Left cardiac atrium (tissue), 4 donors: Measurements from ENCODE around the gene LRBA. TPM values are rescaled to one million over a fixed set of nuclear protein-coding genes. Genes with fewer than 3 reads are reported as not detected.
"Not testable (repeated sequence)": the region's sequence is repeated elsewhere in the genome, so short reads cannot be mapped to it uniquely, and the experiment has no call there.

Experiments used
- ATAC-seq, 2 donors: fragments of 200-7000 bp; cut with Tn5 transposase; one replicate each; pipeline ENCODE4 v1.9.1; 2020; ENCODE audit warnings: mild to moderate bottlenecking in 2 of 2, moderate library complexity in 2 of 2
- DNase-seq: peaks from one replicate; pipeline ENCODE4 v3.0.0-alpha.2; 2020
- intact Hi-C, 2 donors: fragments of 100-400 bp; cut with DNase I; formaldehyde crosslinking; loops; one replicate each; pipeline versions ENCODE4 v1.14.1 to v1.15.1; 2022 to 2023
- total RNA-seq, 2 donors: library from RNA; stranded (reverse); fragmentation: NEBNext Ultra II Directional; extraction: Animal tissue kit (Norgen Biotek cat#: 25700); gene quantifications; one replicate each; pipeline ENCODE4 v1.2.1, GENCODE V29; 2021
- donor health status: DM: no; HTN: yes; CAD: no.
- donor health status: DM: no; HTN: yes; CAD: no; lungs with severe emphysema.
- donor health status: DM: yes; HTN: yes; CAD: no.
- donor health status: Dilated cardiomyopathy.

Gene LRBA
- total RNA-seq, 2 donors from 2014 or later = 20.0 to 25.7 TPM

DNA sequence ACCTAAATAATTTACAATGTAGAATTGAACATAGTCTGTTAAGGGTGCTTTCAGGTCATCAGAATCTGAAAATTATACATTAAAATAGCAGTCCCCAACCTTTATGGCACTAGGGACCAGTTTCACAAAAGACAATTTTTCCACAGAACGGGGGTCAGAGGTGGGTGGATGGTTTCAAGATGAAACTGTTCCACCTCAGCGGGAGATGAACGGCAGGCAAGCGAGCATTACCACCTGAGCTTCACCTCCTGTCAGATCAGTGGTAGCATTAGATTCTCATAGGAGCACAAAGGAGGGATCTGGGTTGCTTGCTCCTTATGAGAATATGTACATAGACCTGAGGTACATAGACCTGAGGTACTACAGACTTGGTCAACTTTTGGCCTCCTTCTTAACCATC lies 29.0 kb downstream of the LRBA start:
- intact Hi-C loops = no loop called here
- no peak for DNase-seq
- ATAC-seq = no peak

DNA sequence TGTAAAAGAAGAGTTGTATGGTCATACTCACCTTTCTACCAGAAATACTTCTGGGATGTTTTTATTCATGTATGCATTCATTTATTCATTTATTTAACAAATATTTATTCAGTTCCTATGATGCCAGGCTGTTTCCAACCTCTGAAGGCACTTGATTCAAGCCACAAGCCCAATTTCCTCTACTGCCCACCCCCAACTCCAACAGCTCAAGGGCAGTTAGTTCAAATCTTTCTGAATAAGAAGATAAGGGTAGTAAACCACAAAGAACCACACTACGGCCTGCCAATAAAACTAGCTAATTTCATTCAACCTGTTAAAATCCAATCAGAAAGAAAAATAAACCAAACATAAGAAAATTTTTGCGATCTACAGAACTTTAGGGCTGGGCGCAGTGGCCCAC lies 31.2 kb downstream of the LRBA start:
- intact Hi-C loops = no loop called here
- DNase-seq (no peak), ATAC-seq (no peak)

DNA sequence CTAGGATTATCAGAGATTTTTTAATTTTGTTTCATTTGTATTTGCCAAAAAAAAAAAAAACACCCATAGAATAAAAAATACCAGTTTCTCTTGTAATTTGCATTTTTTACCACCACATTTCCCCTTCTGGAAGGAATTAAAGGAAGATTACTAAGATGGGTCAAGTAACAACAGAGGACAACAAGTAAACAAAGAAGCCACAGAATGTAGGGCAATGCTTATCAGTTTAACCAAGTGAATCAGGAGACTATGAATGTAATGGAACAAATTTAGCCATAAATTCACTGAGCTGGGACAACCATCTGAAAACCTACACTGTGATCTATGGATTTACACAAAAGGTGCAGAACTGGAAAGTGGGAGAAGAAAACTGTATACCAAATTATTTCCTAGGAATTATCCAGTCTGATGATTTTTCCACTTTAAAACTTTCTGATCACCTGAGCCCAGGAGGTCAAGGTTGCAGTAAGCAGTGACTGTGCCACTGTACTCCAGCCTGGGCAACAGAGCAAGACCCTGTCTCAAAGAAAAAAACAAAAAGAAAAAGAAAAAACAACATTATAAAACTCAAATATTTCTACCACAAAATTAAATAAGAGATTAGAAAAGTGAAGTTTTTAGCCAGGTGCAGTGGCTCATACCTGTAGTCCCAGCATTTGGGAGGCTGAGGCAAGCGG lies 32.4 kb downstream of the LRBA start:
- ATAC-seq = no peak
- DNase-seq = no peak
- intact Hi-C loops = no loop called here

DNA sequence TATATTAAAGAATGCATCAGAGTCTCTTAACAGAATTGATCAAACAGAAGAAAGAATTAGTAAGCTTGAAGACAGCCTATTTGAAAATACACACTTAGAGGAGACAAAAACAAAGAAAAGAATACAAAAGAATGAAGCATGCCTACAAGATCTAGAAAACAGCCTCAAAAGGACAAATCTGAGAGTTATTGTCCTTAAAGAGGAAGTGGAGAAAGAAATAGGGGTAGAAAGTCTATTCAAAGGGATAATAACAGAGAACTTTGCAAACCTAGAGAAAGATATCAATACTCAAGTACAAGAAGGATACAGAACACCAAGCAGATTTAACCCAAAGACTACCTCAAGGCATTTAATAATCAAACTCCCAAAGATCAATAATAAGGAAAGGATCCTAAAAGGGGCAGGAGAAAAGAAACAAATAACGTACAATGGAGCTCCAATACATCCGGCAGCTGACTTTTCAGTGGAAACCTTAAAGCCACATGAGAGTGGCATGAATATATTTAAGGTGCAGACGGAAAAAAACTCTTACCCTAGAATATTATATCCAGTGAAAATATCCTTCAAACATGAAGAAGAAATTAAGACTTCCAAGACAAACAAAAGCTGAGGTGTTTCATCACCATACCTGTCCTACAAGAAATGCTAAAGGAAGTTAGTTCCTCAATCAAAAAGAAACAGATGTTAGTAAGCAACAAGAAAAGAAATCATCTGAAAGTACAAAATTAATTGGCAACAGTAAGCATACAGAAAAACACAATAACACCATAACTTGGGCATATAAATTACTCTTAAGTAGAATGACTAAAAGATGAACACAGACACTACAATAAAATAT lies 36.1 kb downstream of the LRBA start:
- no peak for ATAC-seq
- intact Hi-C loops = no loop called here
- DNase-seq = no peak

DNA sequence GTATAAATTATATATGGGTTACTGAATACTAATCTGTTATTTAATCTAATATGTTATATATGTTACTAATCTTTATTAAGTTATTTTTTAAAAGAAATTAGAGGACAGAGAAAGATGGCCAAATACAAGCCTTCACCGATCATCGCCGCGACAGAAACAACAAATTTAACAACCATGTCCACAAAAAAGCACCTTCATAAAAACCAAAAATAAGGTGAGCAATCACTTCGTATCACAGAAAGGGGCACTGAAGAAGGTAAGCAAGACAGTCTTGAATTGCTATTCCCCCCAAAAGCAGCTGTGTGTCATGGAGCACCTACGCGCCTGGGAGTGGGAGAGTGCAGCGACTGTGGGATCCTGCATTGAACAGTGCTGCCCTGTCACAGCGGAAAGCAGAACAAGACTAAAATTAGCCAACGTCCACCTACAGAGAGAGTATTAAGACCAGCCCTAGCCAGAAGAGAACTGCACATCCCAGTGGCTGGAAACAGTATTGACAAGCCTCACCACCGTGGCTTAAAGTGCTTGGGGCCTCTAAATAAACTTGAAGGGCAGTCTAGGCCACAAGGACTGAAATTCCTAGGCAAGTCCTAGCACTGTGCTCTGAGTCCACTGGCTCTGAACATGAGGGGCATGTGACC lies 38.5 kb downstream of the LRBA start:
- ATAC-seq (no peak), DNase-seq (no peak)
- intact Hi-C loops = no loop called here

DNA sequence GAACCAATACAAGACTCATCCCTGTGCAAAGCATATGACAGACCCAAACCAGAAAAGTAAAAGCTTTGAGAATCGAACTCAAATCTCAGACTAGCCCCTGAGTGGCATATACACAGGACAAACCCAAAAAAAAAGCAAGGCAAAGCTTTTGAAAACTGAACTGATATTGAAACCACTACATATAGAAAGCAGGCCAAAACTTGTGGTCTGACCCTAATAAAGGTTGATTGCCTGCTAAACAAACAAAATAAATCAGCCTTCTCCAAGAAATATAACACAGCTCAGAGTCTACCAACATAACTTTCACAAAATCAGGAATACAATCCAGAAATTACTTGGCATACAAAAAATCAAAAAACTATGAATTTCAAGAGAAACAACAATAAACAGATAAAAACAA lies 40.3 kb downstream of the LRBA start:
- no peak for ATAC-seq
- no peak for DNase-seq
- intact Hi-C loops = no loop called here

DNA sequence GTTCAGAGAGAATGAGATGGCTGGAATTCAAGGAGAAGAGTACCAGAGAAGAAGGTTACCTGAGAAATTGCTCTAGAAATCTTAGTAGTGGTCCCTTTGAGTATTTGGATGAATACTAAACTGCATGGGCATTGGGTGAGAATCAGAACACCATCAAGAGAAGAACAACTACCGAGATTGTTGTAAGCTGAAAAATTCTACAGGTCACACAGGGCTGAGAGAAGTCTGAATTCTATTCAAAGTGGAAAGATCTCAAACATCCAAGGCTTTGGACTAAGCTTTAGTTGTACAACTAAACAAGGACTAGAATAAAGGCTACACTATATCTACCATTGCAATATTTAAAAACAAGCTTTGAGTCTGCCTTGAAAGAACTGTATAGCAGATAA lies 40.8 kb downstream of the LRBA start:
- ATAC-seq (no peak), DNase-seq (no peak)
- intact Hi-C loops = no loop called here

DNA sequence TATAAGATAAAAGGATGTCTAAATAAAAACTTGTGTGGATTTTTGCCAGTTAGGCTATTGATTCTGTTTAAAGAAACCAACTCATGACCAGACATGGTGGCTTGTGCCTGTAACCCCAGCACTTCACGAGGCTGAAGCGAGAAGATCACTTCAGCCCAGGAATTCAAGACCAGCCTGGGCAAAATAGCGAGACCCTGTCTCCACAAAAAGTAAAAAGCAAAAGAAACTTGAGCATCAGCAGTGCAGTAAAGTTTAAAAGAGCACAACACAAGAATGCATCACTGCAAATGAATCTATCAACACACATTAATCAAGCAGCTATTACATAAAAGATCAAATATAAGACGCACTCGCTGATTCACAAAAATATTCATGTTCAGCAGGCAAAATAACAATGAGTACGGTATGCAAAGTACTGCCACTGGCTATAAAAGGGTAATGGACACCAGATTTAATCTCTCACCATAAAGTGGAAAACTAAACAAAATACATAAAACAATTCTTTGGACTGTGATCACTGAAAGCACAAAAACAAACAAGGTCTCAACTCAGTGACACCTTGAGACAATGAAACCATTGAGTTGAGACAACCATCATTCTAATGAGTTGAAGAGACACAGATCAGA lies 41.3 kb downstream of the LRBA start:
- ATAC-seq = no peak
- DNase-seq = no peak
- intact Hi-C loops = no loop called here

DNA sequence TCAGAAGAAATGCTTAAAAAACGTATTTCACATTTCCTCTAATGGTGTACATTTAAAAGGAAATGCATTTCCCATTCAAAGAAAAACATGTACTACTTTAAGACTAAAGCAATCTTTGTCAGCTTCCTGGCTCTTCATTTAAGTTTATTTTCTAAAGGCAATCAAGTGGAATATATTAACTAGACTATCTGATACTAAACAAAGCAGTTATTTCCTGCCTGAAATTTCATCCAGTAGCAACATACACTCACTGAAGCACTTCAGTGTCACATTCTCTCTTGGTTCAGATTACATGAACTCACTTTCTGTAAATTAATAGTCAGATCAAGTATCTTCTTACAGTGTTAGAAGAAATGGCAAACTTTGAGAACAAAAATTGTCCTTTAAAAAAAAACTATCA lies 42.5 kb downstream of the LRBA start:
- DNase-seq (no peak), ATAC-seq (no peak)
- intact Hi-C loops = no loop called here

DNA sequence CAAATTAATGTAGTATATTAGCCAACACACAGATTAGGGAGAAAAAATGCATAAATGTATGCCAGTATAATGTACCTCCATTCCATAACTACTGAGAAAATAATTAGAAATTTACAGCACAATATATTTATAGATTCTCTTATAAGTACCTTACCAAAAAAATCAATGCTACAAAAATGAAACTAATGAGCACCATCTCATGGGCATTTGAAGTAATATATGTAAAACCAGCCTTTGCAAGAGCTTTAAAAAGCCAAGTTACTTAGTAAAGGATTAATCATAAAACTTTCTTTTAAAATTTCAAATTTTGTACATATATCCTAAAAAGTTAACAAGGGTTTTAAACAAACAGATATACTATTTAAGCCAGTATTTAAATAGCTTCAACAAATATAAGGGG lies 43.2 kb downstream of the LRBA start:
- intact Hi-C loops = no loop called here
- DNase-seq (no peak), ATAC-seq (no peak)

DNA sequence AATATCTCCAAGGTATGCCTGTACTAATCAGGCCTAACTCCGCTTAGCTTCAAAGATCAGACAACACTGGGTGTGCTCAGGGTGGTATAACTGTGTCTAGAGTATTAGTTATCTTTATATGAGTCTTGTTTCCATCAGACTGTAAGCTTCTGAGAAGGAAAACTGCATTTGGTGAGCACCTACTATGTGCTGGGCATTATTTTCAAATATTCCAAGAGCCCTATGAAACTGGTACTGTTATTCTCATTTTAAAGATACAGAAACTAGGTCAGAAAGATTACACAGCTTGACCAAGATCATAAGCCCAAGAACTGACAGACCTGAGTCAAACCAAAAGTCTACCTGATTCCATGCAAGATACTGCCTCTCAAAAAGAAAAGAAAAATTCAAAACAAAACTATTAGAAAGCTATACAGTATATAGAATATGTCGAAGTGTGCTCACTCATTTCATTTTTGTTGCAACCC lies 44.4 kb downstream of the LRBA start:
- no peak for ATAC-seq
- intact Hi-C loops = no loop called here
- no peak for DNase-seq

DNA sequence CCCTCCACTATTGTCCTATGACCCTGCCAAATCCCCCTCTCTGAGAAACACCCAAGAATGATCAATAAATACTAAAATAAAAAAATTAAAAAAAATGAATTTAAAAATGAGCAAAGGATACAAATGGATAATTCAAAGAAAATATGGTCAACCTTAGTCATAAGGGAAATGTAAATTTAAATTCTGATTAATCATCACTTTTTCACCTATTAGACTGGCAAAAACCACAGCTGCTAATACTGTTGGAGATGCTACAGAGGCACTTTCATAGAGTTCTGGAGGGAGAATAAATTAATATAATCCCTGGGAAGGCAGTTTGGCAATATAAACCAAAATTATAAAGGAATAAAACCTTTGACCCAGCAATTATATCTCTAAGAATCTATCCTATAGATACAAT lies 50.3 kb downstream of the LRBA start:
- DNase-seq = no peak
- ATAC-seq = no peak
- intact Hi-C loops = no loop called here

DNA sequence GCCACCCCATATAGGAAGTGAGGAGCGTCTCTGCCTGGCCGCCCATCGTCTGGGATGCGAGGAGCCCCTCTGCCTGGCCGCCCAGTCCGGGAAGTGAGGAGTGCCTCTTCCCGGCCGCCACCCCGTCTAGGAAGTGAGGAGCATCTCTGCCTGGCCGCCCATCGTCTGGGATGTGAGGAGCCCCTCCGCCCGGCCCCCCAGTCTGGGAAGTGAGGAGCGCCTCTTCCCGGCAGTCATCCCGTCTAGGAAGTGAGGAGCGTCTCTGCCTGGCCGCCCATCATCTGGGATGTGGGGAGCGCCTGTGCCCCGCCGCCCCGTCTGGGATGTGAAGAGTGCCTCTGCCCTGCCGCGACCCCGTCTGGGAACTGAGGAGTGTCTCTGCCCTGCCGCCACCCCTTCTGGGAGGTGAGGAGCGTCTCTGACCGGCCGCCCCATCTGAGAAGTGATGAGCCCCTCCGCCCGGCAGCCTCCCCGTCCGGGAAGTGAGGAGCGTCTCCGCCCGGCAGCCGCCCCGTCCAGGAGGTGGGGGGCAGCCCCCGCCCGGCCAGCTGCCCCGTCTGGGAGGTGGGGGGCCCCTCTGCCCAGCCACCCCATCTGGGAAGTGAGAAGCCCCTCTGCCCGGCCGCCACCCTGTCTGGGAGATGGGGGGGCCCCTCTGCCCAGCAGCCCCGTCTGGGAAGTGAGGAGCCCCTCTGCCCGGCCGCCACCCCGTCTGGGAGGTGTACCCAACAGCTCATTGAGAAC lies 51.3 kb downstream of the LRBA start:
- intact Hi-C loops, DNase-seq, ATAC-seq: not testable (repeated sequence)

DNA sequence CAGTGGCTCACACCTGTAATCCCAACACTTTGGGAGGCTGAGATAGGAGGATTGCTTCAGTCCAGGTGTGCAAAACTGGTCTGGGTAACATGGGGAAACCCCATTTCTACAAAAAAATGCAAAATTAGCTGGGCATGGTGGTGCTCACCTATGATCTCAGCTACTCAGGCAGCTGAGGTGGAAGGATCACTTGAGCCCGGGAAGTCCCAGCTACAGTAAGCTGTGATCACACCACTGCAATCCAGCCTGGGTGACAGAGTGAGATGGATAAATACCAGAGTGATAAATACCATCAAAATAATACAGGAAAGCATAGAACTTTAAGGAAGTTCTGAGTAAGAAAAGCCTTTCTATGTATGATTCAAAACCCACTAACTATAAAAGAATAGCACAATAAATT lies 52.8 kb downstream of the LRBA start:
- ATAC-seq (peak in 1 of 2 donors; percentile 34), DNase-seq (no peak)
- intact Hi-C loops = no loop called here

DNA sequence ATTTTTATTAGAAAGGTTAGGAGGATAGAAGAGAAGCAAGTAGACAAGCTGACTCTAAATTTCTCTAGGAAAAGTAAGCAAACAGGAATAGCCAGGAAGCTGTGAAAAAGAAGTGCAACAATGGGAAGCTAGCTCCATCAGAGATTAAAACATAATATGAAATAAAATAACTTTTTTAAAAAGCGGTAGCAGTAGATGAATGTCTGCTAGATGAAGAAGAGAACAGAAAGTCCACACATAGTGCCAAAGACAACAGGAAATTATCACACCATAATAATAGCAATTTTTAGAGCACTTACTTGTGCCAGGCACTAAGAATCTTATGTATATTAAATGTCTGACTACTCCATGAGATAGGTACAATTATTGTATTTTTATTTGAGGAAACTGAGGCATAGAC lies 53.5 kb downstream of the LRBA start:
- no peak for DNase-seq
- peak in 1 of 2 donors; percentile 15 for ATAC-seq
- intact Hi-C loops = no loop called here

DNA sequence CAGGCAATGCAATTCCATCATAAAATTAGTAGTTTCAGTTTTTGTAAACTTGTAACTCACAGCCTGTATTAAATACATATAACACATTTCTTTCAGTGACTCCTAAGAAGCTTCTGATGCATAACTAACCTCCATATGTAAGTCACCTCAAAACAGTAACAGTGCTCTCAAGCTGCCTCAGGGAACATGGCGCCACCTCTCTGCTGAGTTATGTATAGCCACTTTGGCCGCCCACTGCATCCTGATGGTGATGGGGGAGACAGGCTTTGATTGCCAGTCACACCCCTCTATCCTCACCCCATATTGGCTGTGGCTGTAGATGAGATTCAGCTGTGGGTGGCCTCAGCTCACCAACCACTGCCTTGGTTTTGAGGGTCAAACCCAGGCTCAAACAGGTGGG lies 54.3 kb downstream of the LRBA start:
- ATAC-seq = peak in 1 of 2 donors; percentile 38
- intact Hi-C loops = no loop called here

DNA sequence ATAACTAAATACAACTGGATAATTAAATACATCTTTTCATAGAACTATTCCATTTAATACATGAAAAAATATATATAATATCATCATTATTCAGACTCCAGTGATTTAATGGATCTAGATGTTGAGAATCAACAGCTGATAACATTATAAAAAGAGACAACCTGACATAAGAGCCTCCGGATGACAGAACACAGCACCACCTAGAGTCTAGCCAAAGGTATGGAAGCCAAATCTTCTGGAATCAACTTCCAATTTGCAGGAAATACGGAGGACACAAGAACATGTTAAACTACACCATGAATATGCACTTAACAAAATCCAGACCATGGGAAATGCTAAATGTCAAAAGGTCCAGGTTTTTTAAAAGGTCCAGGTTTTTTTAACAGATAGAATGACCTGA lies 55.0 kb downstream of the LRBA start:
- no peak for ATAC-seq
- intact Hi-C loops = no loop called here
- no peak for DNase-seq

More for the DNA sequence above, 54.3 kb downstream of the LRBA start:
- DNase-seq = no peak

DNA sequence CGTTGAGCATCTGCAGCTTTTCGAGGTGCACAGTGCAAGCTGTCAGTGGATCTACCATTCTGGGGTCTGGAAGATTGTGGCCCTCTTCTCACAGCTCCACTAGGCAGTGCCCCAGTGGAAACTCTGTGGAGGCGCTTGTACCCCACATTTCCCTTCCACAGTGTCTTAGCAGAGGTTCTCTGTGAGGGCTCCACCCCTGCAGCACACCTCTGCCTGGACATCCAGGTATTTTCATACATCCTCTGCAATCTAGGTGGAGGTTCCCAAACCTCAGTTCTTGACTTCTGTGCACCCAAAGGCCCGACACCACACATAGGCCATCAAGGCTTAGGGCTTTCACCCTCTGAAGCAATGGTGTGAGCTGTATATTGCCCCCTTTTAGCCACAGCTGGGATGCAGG lies 57.1 kb downstream of the LRBA start:
- DNase-seq, ATAC-seq, intact Hi-C loops: not testable (repeated sequence)

DNA sequence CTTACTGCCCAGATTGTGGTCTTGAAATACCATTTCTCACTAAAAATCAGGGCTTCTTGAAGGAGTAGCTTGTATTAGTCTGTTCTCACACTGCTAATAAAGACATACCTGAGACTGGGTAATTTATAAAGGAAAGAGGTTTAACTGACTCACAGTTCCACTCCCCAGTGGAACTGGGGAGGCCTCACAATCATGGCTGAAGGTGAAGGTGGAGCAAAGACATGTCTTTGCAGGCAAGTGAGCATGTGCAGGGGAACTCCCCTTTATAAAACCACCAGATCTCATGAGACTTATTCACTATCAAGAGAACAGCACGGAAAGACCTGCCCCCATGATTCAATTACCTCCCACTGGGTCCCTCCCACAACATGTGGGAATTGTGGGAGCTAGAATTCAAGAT lies 58.0 kb downstream of the LRBA start:
- DNase-seq, ATAC-seq, intact Hi-C loops: not testable (repeated sequence)
